ENCODE data around the gene ADAMTS17. TPM values are rescaled to one million over a fixed set of nuclear protein-coding genes. Genes with fewer than 3 reads are reported as not detected.

The ADAMTS17 gene
- total and polyA plus RNA-seq, 3 experiments from 2014 or later = 1.2 to 2.3 (median 1.9) TPM

DNA sequence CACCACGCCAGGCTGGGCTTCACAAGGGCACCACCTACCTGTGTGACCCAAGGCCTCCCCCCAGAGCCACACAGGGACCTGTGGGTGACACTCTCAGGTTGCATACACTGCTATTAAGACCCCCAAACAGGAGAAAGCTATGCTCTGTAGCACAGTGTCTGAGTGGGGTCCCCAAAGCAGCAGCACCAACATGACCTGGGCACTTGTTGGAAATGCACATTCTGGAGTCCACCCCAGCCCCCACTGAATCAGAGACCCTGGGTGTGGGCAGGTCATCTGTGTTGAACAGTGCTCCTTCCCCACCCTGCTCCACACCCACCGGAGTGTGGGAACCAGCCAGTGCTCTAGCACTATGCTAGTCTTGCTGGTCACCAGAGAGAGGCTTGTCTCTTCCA, 76.1 kb downstream of the ADAMTS17 start:
- Mint-ChIP-seq H3K9me3 (peaks cover 0 to 4% (median 0%) of the 10 kb centered on the region in 5 donors), H3K27ac (no peak overlapping the region), H3K27me3 (peaks cover 0 to 1% of the 10 kb centered on the region in 2 donors), H3K4me1 (peaks cover 0 to 5% (median 3%) of the 10 kb centered on the region in 3 donors), H3K36me3 (peaks cover 7 to 11% (median 9%) of the 10 kb centered on the region in 3 donors), H3K4me3 (no peak overlapping the region)
- DNase-seq = no peak
- Histone ChIP-seq H3K36me3 (ENCODE audit: insufficient read depth, low read length) (no peaks in the 10 kb centered on the region), H3K27me3 (ENCODE audit: insufficient read depth, low read length, poor library complexity, severe bottlenecking) (no peaks in the 10 kb centered on the region), H3K27ac (ENCODE audit: low read depth, low read length) (no peak overlapping the region), H3K4me3 (ENCODE audit: low read length) (no peak overlapping the region), H3K9me3 (ENCODE audit: low read length) (no peaks in the 10 kb centered on the region), H3K4me1 (ENCODE audit: insufficient read depth, low read length) (no peaks in the 10 kb centered on the region)
- CTCF ChIA-PET = no interaction called here
- POLR2A ChIA-PET = no interaction called here

- ChIA-PET POLR2A (no interaction called here), CTCF (no interaction called here)
- peaks cover 0 to 5% (median 3%) of the 10 kb centered on the region in 3 donors for H3K4me1 Mint-ChIP-seq
- H3K36me3 Mint-ChIP-seq = peaks cover 7 to 11% (median 8%) of the 10 kb centered on the region in 3 donors
- no peaks in the 10 kb centered on the region for H3K36me3 ChIP-seq (ENCODE audit: insufficient read depth, low read length)
- no peak overlapping the region for H3K27ac ChIP-seq (ENCODE audit: low read depth, low read length)
- no peaks in the 10 kb centered on the region for H3K4me1 ChIP-seq (ENCODE audit: insufficient read depth, low read length)
- peaks cover 0 to 1% of the 10 kb centered on the region in 2 donors for H3K27me3 Mint-ChIP-seq
- H3K4me3 Mint-ChIP-seq = no peak overlapping the region
- no peak overlapping the region for H3K4me3 ChIP-seq (ENCODE audit: low read length)
- no peaks in the 10 kb centered on the region for H3K9me3 ChIP-seq (ENCODE audit: low read length)
- no peaks in the 10 kb centered on the region for H3K27me3 ChIP-seq (ENCODE audit: insufficient read depth, low read length, poor library complexity, severe bottlenecking)
- DNase-seq = no peak
- H3K27ac Mint-ChIP-seq = no peak overlapping the region
- H3K9me3 Mint-ChIP-seq = peaks cover 0 to 3% (median 0%) of the 10 kb centered on the region in 5 donors
These were observed 76.7 kb downstream of the ADAMTS17 start for GRCh38 chr15:100264994-100265640.

GRCh38 chr15:100263721-100264455, 77.9 kb downstream of the ADAMTS17 start:
- CTCF ChIA-PET = no interaction called here
- peaks cover 0 to 2% (median 0%) of the 10 kb centered on the region in 5 donors for H3K9me3 Mint-ChIP-seq

GRCh38 chr15:100263031-100263430, 78.7 kb downstream of the ADAMTS17 start:
- Histone ChIP-seq H3K36me3 (ENCODE audit: insufficient read depth, low read length) (no peaks in the 10 kb centered on the region), H3K9me3 (ENCODE audit: low read length) (no peaks in the 10 kb centered on the region), H3K27me3 (ENCODE audit: insufficient read depth, low read length, poor library complexity, severe bottlenecking) (no peaks in the 10 kb centered on the region), H3K4me3 (ENCODE audit: low read length) (no peak overlapping the region), H3K4me1 (ENCODE audit: insufficient read depth, low read length) (no peaks in the 10 kb centered on the region), H3K27ac (ENCODE audit: low read depth, low read length) (no peak overlapping the region)
- Mint-ChIP-seq H3K36me3 (peaks cover 7 to 16% (median 14%) of the 10 kb centered on the region in 3 donors), H3K27ac (no peak overlapping the region), H3K4me3 (no peak overlapping the region), H3K4me1 (peaks cover 0 to 5% (median 3%) of the 10 kb centered on the region in 3 donors), H3K9me3 (no peaks in the 10 kb centered on the region), H3K27me3 (no peaks in the 10 kb centered on the region)
- POLR2A ChIA-PET = no interaction called here
- no peak for DNase-seq
- CTCF ChIA-PET = no interaction called here

More at GRCh38 chr15:100263721-100264455, 77.9 kb downstream of the ADAMTS17 start:
- Histone ChIP-seq H3K4me3 (ENCODE audit: low read length) (no peak overlapping the region), H3K27ac (ENCODE audit: low read depth, low read length) (no peak overlapping the region), H3K36me3 (ENCODE audit: insufficient read depth, low read length) (no peaks in the 10 kb centered on the region), H3K9me3 (ENCODE audit: low read length) (no peaks in the 10 kb centered on the region), H3K4me1 (ENCODE audit: insufficient read depth, low read length) (no peaks in the 10 kb centered on the region), H3K27me3 (ENCODE audit: insufficient read depth, low read length, poor library complexity, severe bottlenecking) (no peaks in the 10 kb centered on the region)
- Mint-ChIP-seq H3K4me1 (peaks cover 0 to 5% (median 3%) of the 10 kb centered on the region in 3 donors), H3K4me3 (no peak overlapping the region), H3K27me3 (no peaks in the 10 kb centered on the region), H3K27ac (peak overlapping the region in 2 of 8 donors; percentile 17 to 19), H3K36me3 (peaks cover 7 to 11% (median 8%) of the 10 kb centered on the region in 3 donors)
- POLR2A ChIA-PET = no interaction called here
- DNase-seq = no peak

DNA sequence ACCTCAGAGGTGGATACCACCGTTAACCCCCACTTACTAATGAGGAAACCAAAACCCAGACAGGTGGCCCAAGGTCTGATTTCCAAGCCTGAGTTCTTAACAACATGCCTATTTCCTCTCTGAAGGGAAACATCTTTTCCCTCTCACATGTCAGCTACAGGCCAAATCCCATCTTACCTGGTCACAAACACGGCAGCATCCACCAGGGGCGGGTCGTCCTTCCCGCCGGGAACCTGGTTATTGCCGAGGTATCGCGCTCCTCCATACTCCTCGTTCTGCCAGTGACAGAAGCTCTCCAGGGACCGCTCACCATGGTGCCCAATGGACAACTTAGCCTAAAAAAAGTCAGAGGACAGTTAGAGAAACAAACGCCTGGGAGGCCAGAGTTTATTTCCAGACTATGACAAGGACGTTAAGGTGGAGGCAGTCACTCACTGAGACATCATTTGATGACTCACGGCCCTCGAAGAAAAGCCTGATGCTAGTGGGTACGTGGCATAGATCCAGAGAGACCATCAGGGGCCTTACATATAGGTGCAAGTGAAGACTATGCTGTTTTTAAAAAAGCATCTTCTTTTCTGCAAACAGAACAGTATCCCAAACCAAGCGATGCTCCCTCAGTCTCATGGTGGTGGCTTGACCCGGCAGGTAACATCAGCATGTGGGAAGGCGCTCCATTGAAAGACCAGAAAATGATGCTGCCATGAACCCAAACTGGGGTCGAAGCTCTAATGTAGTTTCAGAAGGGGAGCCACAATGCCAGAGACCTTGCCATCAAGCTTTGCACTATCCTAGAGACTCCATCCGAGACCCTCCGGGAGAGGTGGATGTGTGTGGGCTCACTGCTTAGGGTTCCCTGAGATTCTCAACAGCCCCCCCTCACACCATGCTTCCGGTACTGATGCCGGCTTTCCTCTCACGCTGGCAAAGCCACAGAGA, 80.2 kb downstream of the ADAMTS17 start:
- H3K36me3 Mint-ChIP-seq = peaks cover 10 to 21% (median 21%) of the 10 kb centered on the region in 3 donors
- no peaks in the 10 kb centered on the region for H3K4me1 ChIP-seq (ENCODE audit: insufficient read depth, low read length)
- no peak overlapping the region for H3K4me3 ChIP-seq (ENCODE audit: low read length)
- H3K27me3 Mint-ChIP-seq = no peaks in the 10 kb centered on the region
- H3K27ac ChIP-seq (ENCODE audit: low read depth, low read length) = no peak overlapping the region
- DNase-seq = no peak
- H3K9me3 ChIP-seq (ENCODE audit: low read length) = no peaks in the 10 kb centered on the region
- H3K27ac Mint-ChIP-seq = no peak overlapping the region
- no peak overlapping the region for H3K4me3 Mint-ChIP-seq
- ChIA-PET CTCF (no interaction called here), POLR2A (no interaction called here)
- H3K4me1 Mint-ChIP-seq = peaks cover 0 to 5% (median 3%) of the 10 kb centered on the region in 3 donors
- no peaks in the 10 kb centered on the region for H3K27me3 ChIP-seq (ENCODE audit: insufficient read depth, low read length, poor library complexity, severe bottlenecking)
- peaks cover 0 to 2% (median 0%) of the 10 kb centered on the region in 5 donors for H3K9me3 Mint-ChIP-seq
- H3K36me3 ChIP-seq (ENCODE audit: insufficient read depth, low read length) = no peaks in the 10 kb centered on the region

DNA sequence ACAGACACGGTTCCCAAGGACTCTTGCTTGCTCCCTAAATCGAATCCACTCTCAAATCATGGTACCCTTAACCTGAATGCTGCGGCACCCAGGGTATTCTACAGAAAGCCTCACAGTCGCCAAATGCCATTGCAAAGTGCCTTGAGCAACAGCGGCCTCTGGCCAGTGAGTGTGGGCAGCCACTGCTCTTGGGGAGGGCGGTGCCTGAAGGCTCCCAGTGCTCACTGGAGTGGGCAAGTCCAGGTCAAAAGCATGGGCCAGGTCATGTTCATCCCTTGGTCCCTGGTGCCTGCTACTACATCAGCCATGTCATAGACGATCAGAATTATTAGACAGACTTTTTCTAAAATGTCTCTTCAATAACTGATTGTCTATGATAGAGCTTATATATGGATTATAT, 82.5 kb downstream of the ADAMTS17 start:
- H3K9me3 Mint-ChIP-seq = peaks cover 0 to 2% (median 0%) of the 10 kb centered on the region in 5 donors
- H3K4me1 Mint-ChIP-seq = no peaks in the 10 kb centered on the region
- Histone ChIP-seq H3K4me3 (ENCODE audit: low read length) (no peak overlapping the region), H3K27me3 (ENCODE audit: insufficient read depth, low read length, poor library complexity, severe bottlenecking) (no peaks in the 10 kb centered on the region), H3K27ac (ENCODE audit: low read depth, low read length) (no peak overlapping the region), H3K4me1 (ENCODE audit: insufficient read depth, low read length) (no peaks in the 10 kb centered on the region), H3K36me3 (ENCODE audit: insufficient read depth, low read length) (no peaks in the 10 kb centered on the region), H3K9me3 (ENCODE audit: low read length) (no peaks in the 10 kb centered on the region)
- DNase-seq = no peak
- H3K36me3 Mint-ChIP-seq = peaks cover 10 to 21% (median 21%) of the 10 kb centered on the region in 3 donors
- no peak overlapping the region for H3K27ac Mint-ChIP-seq
- no peak overlapping the region for H3K4me3 Mint-ChIP-seq
- CTCF ChIA-PET = no interaction called here
- no peaks in the 10 kb centered on the region for H3K27me3 Mint-ChIP-seq
- POLR2A ChIA-PET = no interaction called here

DNA sequence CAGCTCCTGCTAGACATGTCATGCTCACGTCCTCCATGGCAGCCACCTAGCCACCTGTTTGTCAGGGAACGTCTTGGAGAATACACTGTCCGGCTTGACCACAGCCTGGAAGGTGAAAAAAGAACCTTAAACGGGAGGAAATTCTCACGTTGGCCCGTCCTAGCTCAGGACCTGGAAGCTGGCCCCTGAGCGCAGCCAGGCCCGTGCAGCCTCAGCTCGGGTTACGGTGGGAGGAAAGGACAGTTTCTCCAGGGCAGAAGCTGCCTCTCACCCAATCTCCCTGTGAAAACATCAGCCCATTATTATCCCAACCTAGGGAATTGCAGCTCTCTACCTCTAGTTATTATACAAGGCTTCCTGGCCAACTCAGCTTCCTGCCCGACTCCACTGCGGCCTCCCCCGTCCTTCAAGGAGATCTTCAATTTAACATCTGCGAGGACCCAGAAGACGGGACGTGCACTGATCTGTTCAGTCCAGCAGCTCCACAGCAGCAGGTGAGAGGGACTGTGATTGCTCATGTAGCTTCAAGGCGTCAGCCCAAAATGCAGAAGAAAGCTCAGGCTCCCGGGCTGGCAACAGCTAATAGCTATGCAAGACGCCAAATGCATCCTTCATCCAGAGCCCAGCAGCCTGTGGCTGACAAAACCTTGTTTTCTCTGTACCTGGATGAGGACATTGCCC, 84.7 kb downstream of the ADAMTS17 start:
- peak overlapping the region in 1 of 7 donors; percentile 54 for H3K4me3 Mint-ChIP-seq
- Histone ChIP-seq H3K4me1 (ENCODE audit: insufficient read depth, low read length) (no peaks in the 10 kb centered on the region), H3K27ac (ENCODE audit: low read depth, low read length) (no peak overlapping the region), H3K9me3 (ENCODE audit: low read length) (no peaks in the 10 kb centered on the region), H3K27me3 (ENCODE audit: insufficient read depth, low read length, poor library complexity, severe bottlenecking) (no peaks in the 10 kb centered on the region), H3K4me3 (ENCODE audit: low read length) (no peak overlapping the region), H3K36me3 (ENCODE audit: insufficient read depth, low read length) (no peaks in the 10 kb centered on the region)
- no peaks in the 10 kb centered on the region for H3K4me1 Mint-ChIP-seq
- DNase-seq = no peak
- peaks cover 0 to 2% (median 0%) of the 10 kb centered on the region in 5 donors for H3K9me3 Mint-ChIP-seq
- POLR2A ChIA-PET = no interaction called here
- CTCF ChIA-PET = no interaction called here
- H3K27me3 Mint-ChIP-seq = no peaks in the 10 kb centered on the region
- H3K27ac Mint-ChIP-seq = no peak overlapping the region
- peaks cover 10 to 21% (median 21%) of the 10 kb centered on the region in 3 donors for H3K36me3 Mint-ChIP-seq
